Natural killer cell treated with Interleukin-12 subunit alpha and Interleukin-12 subunit beta and Interleukin-15 and Interleukin-18, amount 100 ng/mL, for 72 hours (primary cell): ENCODE measurements around the gene INPPL1. TPM values are rescaled to one million over a fixed set of nuclear protein-coding genes. Genes with fewer than 3 reads are reported as not detected.

Experiments used
- ATAC-seq, 2 donors: fragments of 150-1000 bp; cut with Tn5 transposase in 1 of 2; sonication (Bioruptor Pico), chemical (Tn5 transposase) in 1 of 2; 2 replicates each; pipeline ENCODE4 v1.10.0; 2021
- DNase-seq: peaks from one replicate; pipeline ENCODE4 v3.0.0; 2022; ENCODE audit warnings: low spot score
- H3K27ac Mint-ChIP-seq, 2 donors: 1 replicate in 1 of 2; 2 replicates in 1 of 2; pipeline ENCODE4 v1.8.0; 2022; ENCODE audit warnings: mixed read lengths in 2 of 2, mild to moderate bottlenecking in 1 of 2, moderate library complexity in 1 of 2
- H3K27me3 Mint-ChIP-seq, 2 donors: 1 replicate in 1 of 2; 2 replicates in 1 of 2; pipeline ENCODE4 v1.8.0; 2022; ENCODE audit warnings: mixed read lengths in 2 of 2
- H3K36me3 Mint-ChIP-seq: one replicate; pipeline ENCODE4 v1.8.0; 2022; ENCODE audit warnings: mixed read lengths
- H3K4me1 Mint-ChIP-seq, 2 donors: 1 replicate in 1 of 2; 2 replicates in 1 of 2; pipeline ENCODE4 v1.8.0; 2022; ENCODE audit warnings: low read depth in 2 of 2, mixed read lengths in 2 of 2, mild to moderate bottlenecking in 1 of 2
- H3K4me3 Mint-ChIP-seq: one replicate; pipeline ENCODE4 v1.8.0; 2022; ENCODE audit warnings: mixed read lengths
- H3K9me3 Mint-ChIP-seq: 2 replicates; pipeline ENCODE4 v1.8.0; 2022; ENCODE audit warnings: mixed read lengths
- total RNA-seq, 2 donors: library from RNA; stranded (reverse); gene quantifications; one replicate each; pipeline ENCODE4 v1.2.3, GENCODE V29; 2022

Gene INPPL1
- total RNA-seq, 2 donors from 2014 or later, result 113 to 176 TPM

DNA sequence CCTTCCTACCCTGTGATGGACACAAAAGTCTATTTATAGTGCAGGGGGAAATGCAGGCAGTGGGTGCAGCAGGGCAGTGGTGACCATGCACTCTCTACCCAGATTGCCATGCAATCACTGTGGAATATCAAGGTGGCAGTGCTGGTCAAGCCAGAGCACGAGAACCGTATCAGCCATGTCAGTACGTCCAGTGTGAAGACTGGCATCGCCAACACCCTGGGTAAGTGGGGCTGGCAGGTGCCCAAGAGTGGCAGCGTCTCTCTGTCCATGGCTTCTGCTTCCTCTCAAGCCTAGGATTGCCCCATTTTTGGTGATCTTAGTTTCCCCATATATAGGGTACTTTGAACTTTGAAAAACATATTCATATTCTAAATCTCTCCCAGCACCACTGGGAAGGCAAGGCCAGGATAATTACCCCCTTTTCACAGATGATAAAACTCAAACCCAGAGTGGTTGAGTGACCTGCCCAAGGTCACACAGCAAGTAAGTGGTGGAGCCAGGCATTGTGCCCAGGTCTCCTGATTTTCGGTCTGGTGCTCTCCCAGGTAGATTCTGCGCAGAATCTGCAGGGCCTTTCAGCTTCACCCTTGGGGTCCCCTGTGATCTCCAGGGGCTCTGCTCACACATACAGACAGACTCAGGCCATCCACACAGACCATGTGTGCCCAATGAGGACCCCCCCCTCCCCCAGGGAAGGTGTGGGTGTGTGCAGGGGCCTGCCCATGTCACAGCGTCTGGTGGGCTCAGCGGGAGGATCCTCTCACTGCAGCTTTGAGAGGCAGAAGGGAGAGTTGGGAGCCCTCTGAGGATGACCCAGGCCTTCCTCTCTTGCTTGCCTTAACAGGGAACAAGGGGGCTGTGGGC lies 7.1 kb downstream of the INPPL1 start:
- no peaks in the 10 kb centered on the region for H3K36me3 Mint-ChIP-seq
- H3K27ac Mint-ChIP-seq, result no peak overlapping the region

GRCh38 chr11:72232260-72233055 lies 7.9 kb downstream of the INPPL1 start:
- Mint-ChIP-seq H3K4me3 (no peak overlapping the region), H3K9me3 (no peaks in the 10 kb centered on the region), H3K27me3 (no peaks in the 10 kb centered on the region), H3K4me1 (peaks cover 6 to 12% of the 10 kb centered on the region in 2 donors), H3K27ac (no peak overlapping the region), H3K36me3 (no peaks in the 10 kb centered on the region)
- ATAC-seq (no peak), DNase-seq (peak; percentile 22)

More for the DNA sequence above, 7.1 kb downstream of the INPPL1 start:
- Mint-ChIP-seq H3K27me3 (no peaks in the 10 kb centered on the region), H3K9me3 (no peaks in the 10 kb centered on the region), H3K4me1 (peaks cover 6 to 12% of the 10 kb centered on the region in 2 donors), H3K4me3 (no peak overlapping the region)
- DNase-seq (peak; percentile 54), ATAC-seq (no peak)

DNA sequence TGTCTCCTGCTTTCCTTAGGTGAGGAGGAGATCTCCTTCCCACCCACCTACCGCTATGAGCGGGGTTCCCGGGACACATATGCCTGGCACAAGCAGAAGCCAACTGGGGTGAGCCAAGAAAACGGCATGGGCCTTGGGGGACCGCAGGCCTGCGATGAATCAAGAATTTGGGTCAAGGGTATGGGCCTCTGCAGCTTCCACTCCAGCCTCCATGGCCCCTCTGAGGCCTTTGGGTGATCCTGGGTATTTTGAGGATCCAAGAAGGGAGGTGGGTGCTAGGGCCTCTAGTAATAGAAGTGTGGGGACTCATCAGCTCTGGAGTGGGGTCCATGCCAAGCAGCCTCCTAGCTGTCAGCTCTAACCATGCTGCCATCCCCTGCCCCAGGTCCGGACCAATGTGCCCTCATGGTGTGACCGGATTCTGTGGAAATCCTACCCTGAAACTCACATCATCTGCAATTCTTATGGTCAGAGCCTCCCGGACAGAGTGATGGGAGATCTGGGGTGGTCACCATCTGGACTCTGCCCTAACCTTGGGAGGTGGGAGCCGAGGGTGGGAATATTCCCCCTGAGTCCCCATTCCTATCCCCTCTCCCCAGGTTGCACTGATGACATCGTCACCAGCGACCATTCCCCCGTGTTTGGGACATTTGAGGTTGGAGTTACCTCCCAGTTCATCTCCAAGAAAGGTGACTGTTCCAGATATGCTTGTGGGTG lies 8.6 kb downstream of the INPPL1 start:
- Mint-ChIP-seq H3K36me3 (no peaks in the 10 kb centered on the region), H3K27ac (no peak overlapping the region), H3K4me3 (no peak overlapping the region), H3K4me1 (peaks cover 6 to 12% of the 10 kb centered on the region in 2 donors), H3K9me3 (no peaks in the 10 kb centered on the region), H3K27me3 (no peaks in the 10 kb centered on the region)
- DNase-seq (peak; percentile 44), ATAC-seq (no peak)

GRCh38 chr11:72233773-72234513 lies 9.4 kb downstream of the INPPL1 start:
- Mint-ChIP-seq H3K4me3 (no peak overlapping the region), H3K27ac (peak overlapping the region; percentile 30 to 68)
- DNase-seq, result peak; percentile 8

GRCh38 chr11:72234514-72234830 lies 9.9 kb downstream of the INPPL1 start:
- no peak for ATAC-seq
- no peaks in the 10 kb centered on the region for H3K9me3 Mint-ChIP-seq
- peak overlapping the region; percentile 30 to 68 for H3K27ac Mint-ChIP-seq
- peaks cover 0 to 2% of the 10 kb centered on the region in 2 donors for H3K27me3 Mint-ChIP-seq
- peaks cover 3 to 11% of the 10 kb centered on the region in 2 donors for H3K4me1 Mint-ChIP-seq
- no peak overlapping the region for H3K4me3 Mint-ChIP-seq
- peak; percentile 22 for DNase-seq
- H3K36me3 Mint-ChIP-seq, result no peaks in the 10 kb centered on the region

More at GRCh38 chr11:72233773-72234513, 9.4 kb downstream of the INPPL1 start:
- no peak for ATAC-seq
- Mint-ChIP-seq H3K36me3 (no peaks in the 10 kb centered on the region), H3K9me3 (no peaks in the 10 kb centered on the region), H3K4me1 (peaks cover 5 to 12% of the 10 kb centered on the region in 2 donors), H3K27me3 (no peaks in the 10 kb centered on the region)

DNA sequence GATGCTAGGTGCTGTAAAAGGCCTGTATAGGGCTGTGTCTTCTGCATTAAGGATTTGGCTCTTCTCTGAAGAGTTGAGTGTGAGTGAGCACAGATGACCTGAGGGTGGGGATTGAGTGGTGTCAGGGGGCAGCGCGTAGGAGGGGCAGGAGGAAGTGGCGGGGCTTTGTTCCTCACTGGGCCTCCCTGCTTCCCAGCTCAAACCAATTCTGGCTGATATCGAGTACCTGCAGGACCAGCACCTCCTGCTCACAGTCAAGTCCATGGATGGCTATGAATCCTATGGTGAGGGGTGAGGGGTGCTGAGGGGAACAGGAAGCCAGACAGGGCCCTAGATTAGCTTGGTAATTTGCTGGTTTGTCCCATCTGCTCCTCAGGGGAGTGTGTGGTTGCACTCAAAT lies 10.4 kb downstream of the INPPL1 start:
- Mint-ChIP-seq H3K4me1 (peaks cover 4 to 12% of the 10 kb centered on the region in 2 donors), H3K9me3 (no peaks in the 10 kb centered on the region), H3K27me3 (peaks cover 0 to 3% of the 10 kb centered on the region in 2 donors), H3K36me3 (no peaks in the 10 kb centered on the region), H3K27ac (peak overlapping the region in 1 of 2 donors; percentile 30), H3K4me3 (no peak overlapping the region)
- ATAC-seq (no peak), DNase-seq (peak; percentile 16)

- no peaks in the 10 kb centered on the region for H3K9me3 Mint-ChIP-seq
- DNase-seq (no peak), ATAC-seq (no peak)
- H3K27me3 Mint-ChIP-seq, result peaks cover 5 to 6% of the 10 kb centered on the region in 2 donors
- H3K4me1 Mint-ChIP-seq, result peaks cover 8 to 16% of the 10 kb centered on the region in 2 donors
- H3K4me3 Mint-ChIP-seq, result no peak overlapping the region
- no peak overlapping the region for H3K27ac Mint-ChIP-seq
- H3K36me3 Mint-ChIP-seq, result no peaks in the 10 kb centered on the region
These were observed 10.9 kb downstream of the INPPL1 start for GRCh38 chr11:72235351-72236057.

DNA sequence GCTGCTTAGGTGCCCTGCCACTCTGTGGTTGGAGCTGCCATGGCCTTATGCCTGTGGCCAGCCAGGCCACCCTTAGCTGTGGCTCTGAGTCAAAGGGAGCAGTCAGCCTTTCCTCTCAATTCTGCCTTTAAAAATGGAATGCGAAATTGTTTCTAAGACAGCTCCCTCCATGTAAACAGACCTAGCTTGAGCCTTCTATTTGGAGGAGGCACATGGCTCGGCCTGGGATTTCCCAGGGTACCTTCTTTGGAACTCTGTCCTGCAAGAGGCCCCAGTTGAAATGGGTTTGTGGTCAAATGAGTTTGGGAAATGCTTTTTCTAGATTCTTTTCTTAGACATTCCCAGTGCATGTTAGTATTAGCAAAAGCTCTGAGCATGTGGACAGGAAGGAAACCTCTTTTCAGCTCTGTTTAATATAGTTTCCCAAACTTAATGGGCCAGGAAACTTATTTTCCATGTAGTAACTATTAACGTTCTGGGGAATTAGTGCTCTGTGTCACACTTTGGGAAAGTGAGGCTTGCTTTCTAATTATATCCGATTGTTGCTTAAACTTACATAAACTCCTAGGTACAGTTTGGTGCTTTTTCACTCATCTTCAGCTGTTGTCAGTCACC lies 11.6 kb downstream of the INPPL1 start:
- Mint-ChIP-seq H3K27me3 (peaks cover 11 to 12% of the 10 kb centered on the region in 2 donors), H3K27ac (no peak overlapping the region), H3K4me1 (peaks cover 15 to 21% of the 10 kb centered on the region in 2 donors), H3K36me3 (no peaks in the 10 kb centered on the region), H3K9me3 (no peaks in the 10 kb centered on the region), H3K4me3 (no peak overlapping the region)
- ATAC-seq (no peak), DNase-seq (no peak)

- no peaks in the 10 kb centered on the region for H3K9me3 Mint-ChIP-seq
- peaks cover 16 to 17% of the 10 kb centered on the region in 2 donors for H3K27me3 Mint-ChIP-seq
- DNase-seq, result no peak
- H3K36me3 Mint-ChIP-seq, result no peaks in the 10 kb centered on the region
- H3K4me1 Mint-ChIP-seq, result peaks cover 17 to 24% of the 10 kb centered on the region in 2 donors
- no peak overlapping the region for H3K27ac Mint-ChIP-seq
- no peak for ATAC-seq
- no peak overlapping the region for H3K4me3 Mint-ChIP-seq
These were observed 12.2 kb downstream of the INPPL1 start for GRCh38 chr11:72236774-72237111.

DNA sequence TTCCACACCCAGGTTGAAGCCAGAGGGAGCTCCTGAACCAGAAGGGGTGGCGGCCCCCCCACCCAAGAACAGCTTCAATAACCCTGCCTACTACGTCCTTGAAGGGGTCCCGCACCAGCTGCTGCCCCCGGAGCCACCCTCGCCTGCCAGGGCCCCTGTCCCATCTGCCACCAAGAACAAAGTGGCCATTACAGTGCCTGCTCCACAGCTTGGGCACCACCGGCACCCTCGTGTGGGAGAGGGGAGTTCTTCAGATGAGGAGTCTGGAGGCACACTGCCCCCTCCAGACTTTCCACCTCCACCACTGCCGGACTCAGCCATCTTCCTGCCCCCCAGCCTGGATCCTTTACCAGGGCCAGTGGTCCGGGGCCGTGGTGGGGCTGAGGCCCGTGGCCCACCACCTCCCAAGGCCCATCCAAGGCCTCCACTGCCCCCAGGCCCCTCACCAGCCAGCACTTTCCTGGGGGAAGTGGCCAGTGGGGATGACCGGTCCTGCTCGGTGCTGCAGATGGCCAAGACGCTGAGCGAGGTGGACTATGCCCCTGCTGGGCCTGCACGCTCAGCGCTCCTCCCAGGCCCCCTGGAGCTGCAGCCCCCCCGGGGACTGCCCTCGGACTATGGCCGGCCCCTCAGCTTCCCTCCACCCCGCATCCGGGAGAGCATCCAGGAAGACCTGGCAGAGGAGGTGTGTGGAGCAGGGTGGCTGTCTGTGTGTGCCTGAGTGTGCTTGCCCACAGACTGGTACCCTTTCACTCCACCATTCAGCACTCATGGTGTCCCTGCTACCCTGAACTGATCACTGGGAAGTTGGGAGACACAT lies 12.8 kb downstream of the INPPL1 start:
- Mint-ChIP-seq H3K4me1 (peaks cover 22 to 30% of the 10 kb centered on the region in 2 donors), H3K9me3 (no peaks in the 10 kb centered on the region), H3K27ac (no peak overlapping the region), H3K4me3 (no peak overlapping the region), H3K27me3 (peaks cover 22 to 23% of the 10 kb centered on the region in 2 donors), H3K36me3 (no peaks in the 10 kb centered on the region)
- DNase-seq (no peak), ATAC-seq (no peak)

- ATAC-seq (peak; percentile 43 to 46), DNase-seq (no peak)
- no peaks in the 10 kb centered on the region for H3K36me3 Mint-ChIP-seq
These were observed 13.5 kb downstream of the INPPL1 start for GRCh38 chr11:72238040-72238450.

More at GRCh38 chr11:72238040-72238450, 13.5 kb downstream of the INPPL1 start:
- Mint-ChIP-seq H3K27ac (no peak overlapping the region), H3K4me3 (no peak overlapping the region), H3K27me3 (peaks cover 27 to 30% of the 10 kb centered on the region in 2 donors), H3K4me1 (peaks cover 22 to 31% of the 10 kb centered on the region in 2 donors), H3K9me3 (no peaks in the 10 kb centered on the region)
